ENCODE data around the gene ZDHHC11B.

DNA sequence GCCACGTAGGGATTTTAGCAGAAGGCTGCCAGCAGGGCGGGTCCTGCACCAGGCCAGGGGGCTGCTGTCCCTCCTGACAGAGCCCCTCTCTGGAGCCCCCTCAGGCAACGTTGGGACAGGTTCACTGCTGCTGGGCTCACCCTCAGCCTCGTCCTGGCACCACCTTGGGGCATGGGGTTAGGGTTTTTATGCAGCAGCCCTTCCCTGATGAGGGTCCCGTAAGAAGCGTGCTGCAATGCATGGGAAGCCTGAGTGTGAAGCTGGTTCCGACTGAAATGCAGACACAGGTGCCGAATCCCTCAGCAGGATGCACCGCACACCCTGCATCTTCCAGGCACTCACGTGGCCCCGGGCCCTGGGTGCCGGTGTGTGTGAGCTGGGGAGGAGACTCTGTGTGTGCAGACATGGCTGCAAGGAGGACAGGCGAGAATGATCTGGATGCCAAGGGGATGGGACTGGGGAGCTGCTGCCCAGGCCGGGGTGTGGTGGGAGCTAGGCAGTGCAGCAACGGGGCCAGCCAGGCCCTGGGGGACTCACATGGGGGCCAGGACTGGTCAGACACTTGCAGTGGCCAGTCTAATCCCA is 27.1 kb downstream of the ZDHHC11B start:
- TF ChIP-seq, protein P1, sequence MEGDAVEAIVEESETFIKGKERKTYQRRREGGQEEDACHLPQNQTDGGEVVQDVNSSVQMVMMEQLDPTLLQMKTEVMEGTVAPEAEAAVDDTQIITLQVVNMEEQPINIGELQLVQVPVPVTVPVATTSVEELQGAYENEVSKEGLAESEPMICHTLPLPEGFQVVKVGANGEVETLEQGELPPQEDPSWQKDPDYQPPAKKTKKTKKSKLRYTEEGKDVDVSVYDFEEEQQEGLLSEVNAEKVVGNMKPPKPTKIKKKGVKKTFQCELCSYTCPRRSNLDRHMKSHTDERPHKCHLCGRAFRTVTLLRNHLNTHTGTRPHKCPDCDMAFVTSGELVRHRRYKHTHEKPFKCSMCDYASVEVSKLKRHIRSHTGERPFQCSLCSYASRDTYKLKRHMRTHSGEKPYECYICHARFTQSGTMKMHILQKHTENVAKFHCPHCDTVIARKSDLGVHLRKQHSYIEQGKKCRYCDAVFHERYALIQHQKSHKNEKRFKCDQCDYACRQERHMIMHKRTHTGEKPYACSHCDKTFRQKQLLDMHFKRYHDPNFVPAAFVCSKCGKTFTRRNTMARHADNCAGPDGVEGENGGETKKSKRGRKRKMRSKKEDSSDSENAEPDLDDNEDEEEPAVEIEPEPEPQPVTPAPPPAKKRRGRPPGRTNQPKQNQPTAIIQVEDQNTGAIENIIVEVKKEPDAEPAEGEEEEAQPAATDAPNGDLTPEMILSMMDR (IDR thresholded peaks at IDR 0.05) = no peak
- no peak for TF ChIP-seq POLR2A (IDR thresholded peaks at IDR 0.05)
